Keratinocyte (primary cell): Measurements from ENCODE around the gene FBXO46.

Source experiments
- EZH2 ChIP-seq: IDR thresholded peaks from one replicate; pipeline ENCODE4 v1.6.1; 2012; ENCODE audit warnings: inconsistent platforms, mild to moderate bottlenecking, low read length, moderate library complexity
- TF ChIP-seq, protein P1 (sequence below), 3 experiments: IDR thresholded peaks in 1 of 3; conservative IDR thresholded peaks in 1 of 3; optimal IDR thresholded peaks in 1 of 3; 2 replicates in 2 of 3; 3 replicates in 1 of 3; pipeline versions ENCODE3 to v1.5.1; 2011; ENCODE audit warnings: low read length in 3 of 3, mild to moderate bottlenecking in 3 of 3, moderate library complexity in 2 of 3, control low read depth in 1 of 3, inconsistent platforms in 1 of 3; ENCODE audit not compliant: insufficient read depth in 2 of 3; ENCODE audit errors: extremely low read depth in 1 of 3

DNA sequence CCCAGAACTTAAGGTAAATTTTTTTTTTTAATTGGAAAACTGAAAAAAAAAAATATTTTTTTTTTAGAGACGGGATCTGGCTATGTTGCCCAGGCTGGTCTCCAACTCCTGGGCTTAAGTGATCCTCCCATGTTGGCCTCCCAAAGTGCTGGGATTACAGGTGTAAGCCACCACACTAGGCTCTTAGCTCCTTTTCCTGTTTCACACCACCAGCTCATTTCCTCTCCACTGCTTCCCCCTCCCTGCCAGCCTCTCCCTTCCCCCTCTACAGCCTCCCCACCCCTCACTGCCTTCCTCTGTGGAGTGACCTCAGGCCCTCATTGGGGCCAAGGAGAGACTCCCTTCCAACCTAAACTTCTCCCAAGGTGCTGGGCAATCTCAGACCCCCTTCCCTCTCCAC lies 66.9 kb downstream of the FBXO46 start:
- TF ChIP-seq, protein P1, sequence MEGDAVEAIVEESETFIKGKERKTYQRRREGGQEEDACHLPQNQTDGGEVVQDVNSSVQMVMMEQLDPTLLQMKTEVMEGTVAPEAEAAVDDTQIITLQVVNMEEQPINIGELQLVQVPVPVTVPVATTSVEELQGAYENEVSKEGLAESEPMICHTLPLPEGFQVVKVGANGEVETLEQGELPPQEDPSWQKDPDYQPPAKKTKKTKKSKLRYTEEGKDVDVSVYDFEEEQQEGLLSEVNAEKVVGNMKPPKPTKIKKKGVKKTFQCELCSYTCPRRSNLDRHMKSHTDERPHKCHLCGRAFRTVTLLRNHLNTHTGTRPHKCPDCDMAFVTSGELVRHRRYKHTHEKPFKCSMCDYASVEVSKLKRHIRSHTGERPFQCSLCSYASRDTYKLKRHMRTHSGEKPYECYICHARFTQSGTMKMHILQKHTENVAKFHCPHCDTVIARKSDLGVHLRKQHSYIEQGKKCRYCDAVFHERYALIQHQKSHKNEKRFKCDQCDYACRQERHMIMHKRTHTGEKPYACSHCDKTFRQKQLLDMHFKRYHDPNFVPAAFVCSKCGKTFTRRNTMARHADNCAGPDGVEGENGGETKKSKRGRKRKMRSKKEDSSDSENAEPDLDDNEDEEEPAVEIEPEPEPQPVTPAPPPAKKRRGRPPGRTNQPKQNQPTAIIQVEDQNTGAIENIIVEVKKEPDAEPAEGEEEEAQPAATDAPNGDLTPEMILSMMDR (optimal IDR thresholded peaks at IDR 0.05 in 1 of 3, IDR thresholded peaks at IDR 0.05 in 1 of 3, conservative IDR thresholded peaks at IDR 0.05 in 1 of 3; ENCODE audit: extremely low read depth in 1 of 3, insufficient read depth in 2 of 3, low read length in 3 of 3) = no peak
- TF ChIP-seq EZH2 = no peak
